ENCODE results near the gene TMEM250. TPM values are rescaled to one million over a fixed set of nuclear protein-coding genes. Genes with fewer than 3 reads are reported as not detected.
A peak's percentile ranks its signal among the peaks of the same experiment; 100 is the strongest.

Gene TMEM250
- total and polyA plus RNA-seq, 7 donors: 23.7 to 48.4 (median 30.0) TPM

GRCh38 chr9:136098844-136099243 is 19.8 kb downstream of the TMEM250 start:
- peaks cover 0 to 32% (median 22%) of the 10 kb centered on the region in 4 donors for H3K4me1 ChIP-seq
- H3K4me3 ChIP-seq: no peak overlapping the region
- DNase-seq: no peak
- no peaks in the 10 kb centered on the region for H3K9me3 ChIP-seq
- H3K27me3 ChIP-seq: no peaks in the 10 kb centered on the region
- intact Hi-C loops (cut with DNase I): no loop called here
- TF ChIP-seq POLR2A (IDR thresholded peaks at IDR 0.05): no peak
- no peak for TF ChIP-seq POLR2AphosphoS5 (IDR thresholded peaks at IDR 0.05)
- TF ChIP-seq CTCF (IDR thresholded peaks at IDR 0.05): no peak
- TF ChIP-seq EP300 (IDR thresholded peaks at IDR 0.05): no peak
- 49 to 52% methylated on average over 14 of the region's 14 CpGs for WGBS, 2 donors
- no peaks in the 10 kb centered on the region for H3K36me3 ChIP-seq
- peak overlapping the region in 3 of 4 donors; percentile 16 to 39 (median 35) for H3K27ac ChIP-seq

- Histone ChIP-seq H3K4me1 (peaks cover 0 to 34% (median 27%) of the 10 kb centered on the region in 4 donors), H3K4me3 (no peak overlapping the region), H3K36me3 (no peaks in the 10 kb centered on the region), H3K9me3 (no peaks in the 10 kb centered on the region), H3K27me3 (no peaks in the 10 kb centered on the region), H3K27ac (no peak overlapping the region)
- DNase-seq: no peak
- intact Hi-C loops (cut with DNase I): no loop called here
- 74 to 86% methylated on average over 11 of the region's 11 CpGs for WGBS, 2 donors
- TF ChIP-seq POLR2AphosphoS5 (IDR thresholded peaks at IDR 0.05) (no peak), CTCF (IDR thresholded peaks at IDR 0.05) (no peak), POLR2A (IDR thresholded peaks at IDR 0.05) (no peak), EP300 (IDR thresholded peaks at IDR 0.05) (no peak)
Observed at GRCh38 chr9:136098210-136098609, 20.5 kb downstream of the TMEM250 start.

GRCh38 chr9:136096505-136097001 is 22.1 kb downstream of the TMEM250 start:
- no peak for DNase-seq
- H3K4me1 ChIP-seq: peaks cover 0 to 50% (median 43%) of the 10 kb centered on the region in 4 donors
- H3K27me3 ChIP-seq: no peaks in the 10 kb centered on the region
- peak overlapping the region; percentile 93 to 98 (median 98) for H3K27ac ChIP-seq
- TF ChIP-seq EP300 (IDR thresholded peaks at IDR 0.05) (no peak), CTCF (IDR thresholded peaks at IDR 0.05) (no peak), POLR2A (IDR thresholded peaks at IDR 0.05) (no peak), POLR2AphosphoS5 (IDR thresholded peaks at IDR 0.05) (no peak)
- no peaks in the 10 kb centered on the region for H3K36me3 ChIP-seq
- H3K9me3 ChIP-seq: no peaks in the 10 kb centered on the region
- WGBS, 2 donors: 81 to 92% methylated on average over 5 of the region's 5 CpGs
- peak overlapping the region in 1 of 4 donors; percentile 93 for H3K4me3 ChIP-seq
- intact Hi-C loops (cut with DNase I): no loop called here

GRCh38 chr9:136095070-136096058 is 23.3 kb downstream of the TMEM250 start, which contains the start of gene NACC2:
TSS of gene NACC2 (minus strand) at chr9:136095289. CDS start at chr9:136050521, 44,768 bp downstream.
- 1 to 2% methylated on average over 143 of the region's 143 CpGs for WGBS, 2 donors
- Histone ChIP-seq H3K4me3 (peak within 1 kb of the TSS; percentile 75 to 95 (median 90)), H3K9me3 (no peaks in the 10 kb centered on the region), H3K27ac (peak within 1 kb of the TSS; percentile 97 to 98 (median 98)), H3K36me3 (no peaks in the 10 kb centered on the region), H3K27me3 (no peaks in the 10 kb centered on the region), H3K4me1 (peaks cover 0 to 62% (median 55%) of the 10 kb centered on the region in 4 donors)
- intact Hi-C loops (cut with DNase I): loop anchor here (2.0 kb wide), 1 partner anchor 23 kb away; the partner anchor contains the start of gene TMEM250
- no peak for TF ChIP-seq EP300 (IDR thresholded peaks at IDR 0.05)
- peak; percentile 56 to 78 (median 67) for TF ChIP-seq POLR2AphosphoS5 (IDR thresholded peaks at IDR 0.05)
- no peak for DNase-seq

Data from sigmoid colon (tissue), 7 donors.